Activated CD8-positive, alpha-beta memory T cell treated with anti-CD3 and anti-CD28 coated beads, Interleukin-2, amount 50 U/mL, for 24 hours (primary cell): ENCODE results near the gene SVIL.

Experiments used
- DNase-seq: peaks from one replicate; pipeline ENCODE4 v3.0.0-alpha.2; 2020; ENCODE audit errors: extremely low read depth

Gene SVIL

DNA sequence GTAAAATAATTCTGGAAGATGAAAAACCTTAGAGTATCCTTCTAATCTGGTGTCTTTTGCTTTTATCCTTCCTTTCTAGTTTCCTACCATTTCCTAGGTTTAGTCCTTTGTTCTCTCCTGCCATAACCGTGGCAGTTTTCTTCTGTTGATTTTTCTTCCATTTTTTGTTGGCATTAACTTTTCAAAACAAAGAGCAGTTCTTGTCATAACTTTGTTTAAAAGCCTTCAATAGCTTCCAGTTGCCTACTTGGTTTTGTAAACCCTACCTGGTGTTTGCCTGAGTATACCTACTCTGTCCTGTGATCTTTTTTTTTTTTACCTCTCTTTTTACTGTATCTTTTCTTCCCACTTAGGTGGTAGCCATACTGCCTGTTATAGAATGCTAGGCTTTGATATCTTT, 220.3 kb downstream of the SVIL start:
- DNase-seq: no peak

DNA sequence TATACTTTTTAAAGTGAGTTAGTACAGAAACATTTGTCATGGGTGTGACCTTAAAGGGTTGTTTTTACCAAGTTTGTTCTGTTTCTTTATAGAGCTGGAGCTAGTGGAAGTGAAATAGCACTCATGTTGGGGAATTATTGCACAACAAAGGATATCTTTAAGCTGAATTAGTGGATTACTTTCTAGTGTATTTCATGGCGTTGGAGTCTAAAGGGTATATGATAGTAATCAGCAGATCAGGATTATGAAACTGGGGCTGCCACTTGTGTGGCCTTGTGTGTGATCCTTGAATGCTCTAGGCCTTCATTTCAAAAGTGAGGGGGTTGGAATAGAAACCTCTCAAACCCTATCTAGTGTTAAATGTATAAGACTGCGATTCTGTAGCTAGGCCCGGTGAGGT, 222.3 kb downstream of the SVIL start:
- DNase-seq: no peak

DNA sequence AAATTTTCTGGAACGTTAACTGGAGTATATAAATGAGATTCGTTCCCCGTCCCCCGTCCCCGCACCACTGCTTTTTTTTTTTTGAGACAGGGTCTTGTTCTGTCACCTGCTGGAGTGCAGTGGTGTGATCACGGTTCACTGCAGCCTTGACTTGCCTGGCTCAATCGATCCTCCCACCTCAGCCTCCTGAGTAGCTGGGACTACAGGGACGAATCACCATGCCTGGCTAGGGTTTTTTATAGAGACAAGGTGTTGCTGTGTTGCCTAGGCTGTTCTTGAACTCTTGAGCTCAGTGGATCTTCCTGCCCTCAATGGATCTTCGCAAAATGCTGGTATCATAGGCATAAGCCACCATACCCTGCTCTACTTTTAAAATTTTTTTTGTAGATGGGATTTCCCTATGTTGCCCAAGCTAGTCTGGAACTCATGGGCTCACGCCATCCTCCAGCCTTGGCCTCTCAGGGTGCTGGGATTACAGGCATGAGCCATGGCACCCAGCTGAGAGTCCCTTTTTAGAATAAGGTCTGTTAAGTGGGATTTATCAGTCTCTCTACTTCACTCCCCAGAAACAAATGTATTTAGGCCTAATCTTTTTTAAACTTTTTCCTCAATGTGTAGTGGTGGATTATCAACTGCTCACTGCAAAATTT, 223.0 kb downstream of the SVIL start:
- no peak for DNase-seq

DNA sequence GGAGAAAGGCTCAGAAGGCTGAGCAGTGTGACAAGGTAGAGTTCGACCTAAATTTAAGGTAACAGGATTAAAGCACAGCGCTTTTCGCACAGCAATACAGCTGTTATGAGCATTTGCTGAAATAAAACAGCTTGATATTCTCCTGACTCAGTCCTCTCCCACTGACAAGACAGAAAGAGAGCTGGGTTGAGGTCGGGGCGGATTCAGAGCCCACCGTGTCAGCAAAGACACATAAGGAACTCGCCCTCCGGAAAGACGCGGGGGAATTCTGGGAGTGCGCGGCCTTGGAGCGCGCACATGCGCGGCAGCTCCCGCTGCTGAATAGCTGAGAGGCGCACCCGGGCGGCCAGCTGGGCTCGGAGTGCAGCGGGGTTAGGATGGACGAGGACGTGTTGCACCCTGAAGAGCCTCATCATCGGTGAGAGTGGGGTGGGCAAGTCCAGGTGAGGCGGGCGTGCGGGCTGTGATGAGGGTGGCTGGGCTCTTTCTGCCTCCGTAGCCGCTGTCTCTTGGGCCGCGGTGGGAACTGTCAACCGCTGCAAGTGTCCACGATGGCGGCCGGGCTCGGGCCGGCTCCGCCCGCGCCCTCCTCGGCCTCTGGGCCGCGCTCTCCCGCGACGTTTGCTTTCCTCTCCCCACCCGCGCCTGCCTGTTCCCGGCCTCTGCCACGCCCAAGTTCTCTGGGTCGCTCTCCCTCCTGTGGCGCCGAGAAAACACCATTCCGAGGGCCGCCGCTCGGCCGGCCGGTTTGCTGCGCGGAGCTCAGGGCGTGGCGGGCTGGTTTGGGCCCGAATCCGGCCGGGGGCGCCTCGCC, 225.3 kb downstream of the SVIL start:
- no peak for DNase-seq

DNA sequence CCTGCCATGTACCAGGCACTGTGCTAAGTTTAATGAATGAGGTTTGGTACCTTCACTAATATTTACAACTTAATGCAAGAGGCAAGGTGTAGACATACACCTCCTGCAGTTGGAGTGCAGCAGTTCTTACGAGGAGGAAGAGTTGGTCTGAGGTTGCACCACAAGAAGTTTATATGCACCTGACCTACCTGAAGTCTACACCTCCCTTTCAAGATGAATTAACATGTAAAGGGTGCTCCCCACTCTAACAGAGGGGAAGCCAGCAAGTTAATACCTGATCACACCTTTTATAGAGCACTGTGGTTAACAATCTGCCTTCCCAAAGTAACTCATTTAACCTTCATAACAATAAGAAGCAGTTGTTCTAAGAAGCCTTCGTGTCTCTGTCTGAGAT, 225.9 kb downstream of the SVIL start:
- no peak for DNase-seq
